Esophagus (tissue), 2 donors: ENCODE measurements around the gene BHLHA15. TPM values are rescaled to one million over a fixed set of nuclear protein-coding genes. Genes with fewer than 3 reads are reported as not detected.

ENCODE experiments used
- H3K27ac ChIP-seq, 2 donors: one replicate each; pipeline ENCODE4 v1.5.1; 2013; ENCODE audit warnings: low read depth in 2 of 2, mild to moderate bottlenecking in 2 of 2, inconsistent platforms in 1 of 2, low read length in 1 of 2, moderate library complexity in 1 of 2
- H3K27me3 ChIP-seq, 2 donors: one replicate each; pipeline ENCODE4 v1.6.1; 2013; ENCODE audit warnings: low read length in 2 of 2, control low read depth in 1 of 2, mild to moderate bottlenecking in 1 of 2; ENCODE audit not compliant: insufficient read depth in 2 of 2, control insufficient read depth in 1 of 2
- H3K36me3 ChIP-seq, 2 donors: one replicate each; pipeline ENCODE4 v1.6.1; 2013; ENCODE audit warnings: low read length in 1 of 2; ENCODE audit not compliant: control insufficient read depth in 2 of 2, insufficient read depth in 2 of 2
- H3K4me1 ChIP-seq, 2 donors: one replicate each; pipeline ENCODE4 v1.6.1; 2013; ENCODE audit warnings: low read length in 1 of 2; ENCODE audit not compliant: control insufficient read depth in 2 of 2, insufficient read depth in 2 of 2
- H3K4me3 ChIP-seq, 2 donors: one replicate each; pipeline ENCODE4 v1.5.1; 2013; ENCODE audit warnings: low read length in 2 of 2, mild to moderate bottlenecking in 2 of 2, low read depth in 1 of 2, moderate library complexity in 1 of 2
- H3K9me3 ChIP-seq, 2 donors: one replicate each; pipeline ENCODE4 v1.6.1; 2013; ENCODE audit warnings: mild to moderate bottlenecking in 2 of 2, low read depth in 1 of 2, low read length in 1 of 2, moderate library complexity in 1 of 2; ENCODE audit not compliant: control insufficient read depth in 2 of 2, insufficient read depth in 1 of 2
- WGBS, 2 donors: extraction: QIAGEN DNeasy Blood & Tissue Kit; methylation state at CpG; one replicate each; pipeline ENCODE4 v1.1.7; 2013; 5-methylcytosine and 5-hydroxymethylcytosine counted together
- polyA plus RNA-seq, 2 donors: library from polyadenylated mRNA; stranded (reverse); fragments of 200-250 nt; gene quantifications; one replicate each; pipeline ENCODE4 v1.2.3, GENCODE V29; 2013
- donor health status: healthy with polysubstance abuse.
- donor health status: Bipolar disorder and iron deficiency.

BHLHA15 gene
- polyA plus RNA-seq, 2 donors: 0.80 to 0.96 TPM

- WGBS, 2 donors: 83 to 95% methylated on average over 8 of the region's 8 CpGs
- H3K4me1 ChIP-seq: peaks cover 0 to under 1% of the 10 kb centered on the region in 2 donors
- H3K4me3 ChIP-seq: no peak overlapping the region
- H3K27me3 ChIP-seq: no peaks in the 10 kb centered on the region
- H3K27ac ChIP-seq: no peak overlapping the region
- peaks cover 3 to 16% of the 10 kb centered on the region in 2 donors for H3K36me3 ChIP-seq
- H3K9me3 ChIP-seq: no peaks in the 10 kb centered on the region
These were observed 40.3 kb upstream of the BHLHA15 start for GRCh38 chr7:98170966-98171365.

GRCh38 chr7:98171449-98171848, 39.8 kb upstream of the BHLHA15 start:
- H3K27me3 ChIP-seq: no peaks in the 10 kb centered on the region
- H3K4me3 ChIP-seq: no peak overlapping the region
- no peak overlapping the region for H3K27ac ChIP-seq
- H3K9me3 ChIP-seq: no peaks in the 10 kb centered on the region
- 95 to 96% methylated on average over 24 of the region's 24 CpGs for WGBS, 2 donors
- peaks cover 3 to 16% of the 10 kb centered on the region in 2 donors for H3K36me3 ChIP-seq
- H3K4me1 ChIP-seq: no peaks in the 10 kb centered on the region

GRCh38 chr7:98174334-98175259, 36.6 kb upstream of the BHLHA15 start:
- peaks cover 9 to 20% of the 10 kb centered on the region in 2 donors for H3K36me3 ChIP-seq
- 88 to 91% methylated on average over 20 of the region's 20 CpGs for WGBS, 2 donors

GRCh38 chr7:98175260-98175940, 35.8 kb upstream of the BHLHA15 start:
- peaks cover 0 to 2% of the 10 kb centered on the region in 2 donors for H3K4me1 ChIP-seq
- H3K27me3 ChIP-seq: no peaks in the 10 kb centered on the region
- peaks cover 9 to 23% of the 10 kb centered on the region in 2 donors for H3K36me3 ChIP-seq
- H3K9me3 ChIP-seq: no peaks in the 10 kb centered on the region
- WGBS, 2 donors: 74 to 76% methylated on average over 8 of the region's 8 CpGs
- H3K27ac ChIP-seq: no peak overlapping the region
- H3K4me3 ChIP-seq: no peak overlapping the region

More at GRCh38 chr7:98174334-98175259, 36.6 kb upstream of the BHLHA15 start:
- Histone ChIP-seq H3K27ac (no peak overlapping the region), H3K4me3 (no peak overlapping the region), H3K4me1 (peaks cover 0 to 2% of the 10 kb centered on the region in 2 donors), H3K27me3 (no peaks in the 10 kb centered on the region), H3K9me3 (no peaks in the 10 kb centered on the region)

GRCh38 chr7:98177553-98177952, 33.7 kb upstream of the BHLHA15 start:
- Histone ChIP-seq H3K4me3 (no peak overlapping the region), H3K27ac (no peak overlapping the region), H3K36me3 (peaks cover 6 to 14% of the 10 kb centered on the region in 2 donors), H3K9me3 (no peaks in the 10 kb centered on the region), H3K4me1 (peaks cover 0 to 2% of the 10 kb centered on the region in 2 donors), H3K27me3 (no peaks in the 10 kb centered on the region)
- WGBS, 2 donors: 91 to 94% methylated on average over 6 of the region's 6 CpGs

- H3K9me3 ChIP-seq: no peaks in the 10 kb centered on the region
- H3K36me3 ChIP-seq: peaks cover 6 to 14% of the 10 kb centered on the region in 2 donors
- 63 to 83% methylated on average over 16 of the region's 16 CpGs for WGBS, 2 donors
These were observed 32.9 kb upstream of the BHLHA15 start for GRCh38 chr7:98178321-98178720.

GRCh38 chr7:98178762-98179490, 32.3 kb upstream of the BHLHA15 start:
- H3K9me3 ChIP-seq: no peaks in the 10 kb centered on the region
- peaks cover 6 to 14% of the 10 kb centered on the region in 2 donors for H3K36me3 ChIP-seq
- 80 to 88% methylated on average over 10 of the region's 10 CpGs for WGBS, 2 donors
- H3K27ac ChIP-seq: peak overlapping the region in 1 of 2 donors; percentile 78
- H3K4me1 ChIP-seq: peaks cover 0 to 2% of the 10 kb centered on the region in 2 donors
- no peak overlapping the region for H3K4me3 ChIP-seq
- no peaks in the 10 kb centered on the region for H3K27me3 ChIP-seq

More at GRCh38 chr7:98178321-98178720, 32.9 kb upstream of the BHLHA15 start:
- no peaks in the 10 kb centered on the region for H3K27me3 ChIP-seq
- no peak overlapping the region for H3K4me3 ChIP-seq
- peak overlapping the region in 1 of 2 donors; percentile 76 for H3K27ac ChIP-seq
- peaks cover 0 to 2% of the 10 kb centered on the region in 2 donors for H3K4me1 ChIP-seq

GRCh38 chr7:98180751-98181150, 30.5 kb upstream of the BHLHA15 start:
- no peaks in the 10 kb centered on the region for H3K27me3 ChIP-seq
- WGBS, 2 donors: 75 to 91% methylated on average over 8 of the region's 8 CpGs
- H3K9me3 ChIP-seq: no peaks in the 10 kb centered on the region
- H3K27ac ChIP-seq: no peak overlapping the region
- no peak overlapping the region for H3K4me3 ChIP-seq
- peaks cover 6 to 9% of the 10 kb centered on the region in 2 donors for H3K36me3 ChIP-seq
- peaks cover 0 to 2% of the 10 kb centered on the region in 2 donors for H3K4me1 ChIP-seq

GRCh38 chr7:98185101-98185500, 26.1 kb upstream of the BHLHA15 start:
- H3K27ac ChIP-seq: no peak overlapping the region
- WGBS, 2 donors: 91 to 92% methylated on average over 7 of the region's 7 CpGs
- peaks cover 0 to 7% of the 10 kb centered on the region in 2 donors for H3K36me3 ChIP-seq
- no peaks in the 10 kb centered on the region for H3K27me3 ChIP-seq
- H3K4me3 ChIP-seq: no peak overlapping the region
- H3K4me1 ChIP-seq: no peaks in the 10 kb centered on the region
- H3K9me3 ChIP-seq: no peaks in the 10 kb centered on the region
